Hematopoietic multipotent progenitor cell treated with erythropoietin and hydrocortisone succinate and interleukin-3 and kit ligand, for 17 days (in vitro differentiated cells): ENCODE results near the gene TNIK.

Source experiments
- DNase-seq: peaks from one replicate; pipeline ENCODE4 v3.0.0-alpha.2; 2015; ENCODE audit warnings: low spot score

Gene TNIK

DNA sequence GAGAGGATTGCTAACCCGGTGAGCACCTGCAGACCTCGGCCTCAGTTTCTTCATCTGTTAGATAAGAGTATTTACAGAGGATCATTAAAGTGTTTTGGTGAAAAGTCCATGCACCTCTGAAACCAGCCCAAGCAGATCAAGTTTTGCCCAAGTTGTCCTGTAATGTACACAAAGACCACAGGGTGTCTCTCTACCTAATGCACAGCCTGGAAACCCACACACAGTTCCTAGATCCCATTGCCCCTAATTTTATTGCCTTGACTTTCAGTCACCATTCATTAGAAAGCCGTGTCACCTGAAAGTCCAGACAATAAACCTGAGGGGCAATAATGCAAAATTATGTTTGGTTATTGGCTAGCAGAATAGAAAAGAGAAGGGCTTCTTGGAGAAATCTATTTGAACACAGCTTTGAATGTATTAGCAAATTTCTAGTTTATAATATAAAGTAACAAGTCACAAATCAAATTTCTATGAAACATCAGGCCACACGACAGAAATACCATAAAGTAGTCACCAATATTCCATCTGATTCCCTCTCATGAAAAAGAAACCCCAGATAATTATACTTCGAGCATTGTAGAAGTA is 272.4 kb downstream of the TNIK start:
- DNase-seq, result no peak

- no peak for DNase-seq
These were observed 273.2 kb downstream of the TNIK start for GRCh38 chr3:171186817-171187500.

- DNase-seq, result no peak
These were observed 273.8 kb downstream of the TNIK start for GRCh38 chr3:171186383-171186782.

DNA sequence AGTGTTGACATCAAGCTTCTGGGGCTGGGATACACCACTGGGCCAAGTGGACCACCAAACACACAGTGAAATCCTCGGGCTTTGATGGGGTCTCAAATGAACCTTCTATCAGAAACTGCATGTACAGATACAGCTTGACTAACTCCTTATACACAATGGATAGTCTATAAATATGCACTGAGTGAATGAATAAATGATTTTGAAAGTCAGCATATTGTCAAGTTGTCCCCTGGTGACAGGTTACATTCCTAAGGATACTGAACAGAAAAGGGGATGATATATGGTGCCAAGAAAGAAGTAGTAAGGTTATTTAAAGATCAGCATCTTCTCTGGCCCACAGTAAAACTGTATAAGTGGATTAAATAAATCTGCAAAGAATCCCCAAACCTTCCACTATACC is 274.2 kb downstream of the TNIK start:
- DNase-seq, result no peak

GRCh38 chr3:171184372-171184771 is 275.8 kb downstream of the TNIK start:
- no peak for DNase-seq

- peak; percentile 12 for DNase-seq
These were observed 277.2 kb downstream of the TNIK start for GRCh38 chr3:171183042-171183441.

DNA sequence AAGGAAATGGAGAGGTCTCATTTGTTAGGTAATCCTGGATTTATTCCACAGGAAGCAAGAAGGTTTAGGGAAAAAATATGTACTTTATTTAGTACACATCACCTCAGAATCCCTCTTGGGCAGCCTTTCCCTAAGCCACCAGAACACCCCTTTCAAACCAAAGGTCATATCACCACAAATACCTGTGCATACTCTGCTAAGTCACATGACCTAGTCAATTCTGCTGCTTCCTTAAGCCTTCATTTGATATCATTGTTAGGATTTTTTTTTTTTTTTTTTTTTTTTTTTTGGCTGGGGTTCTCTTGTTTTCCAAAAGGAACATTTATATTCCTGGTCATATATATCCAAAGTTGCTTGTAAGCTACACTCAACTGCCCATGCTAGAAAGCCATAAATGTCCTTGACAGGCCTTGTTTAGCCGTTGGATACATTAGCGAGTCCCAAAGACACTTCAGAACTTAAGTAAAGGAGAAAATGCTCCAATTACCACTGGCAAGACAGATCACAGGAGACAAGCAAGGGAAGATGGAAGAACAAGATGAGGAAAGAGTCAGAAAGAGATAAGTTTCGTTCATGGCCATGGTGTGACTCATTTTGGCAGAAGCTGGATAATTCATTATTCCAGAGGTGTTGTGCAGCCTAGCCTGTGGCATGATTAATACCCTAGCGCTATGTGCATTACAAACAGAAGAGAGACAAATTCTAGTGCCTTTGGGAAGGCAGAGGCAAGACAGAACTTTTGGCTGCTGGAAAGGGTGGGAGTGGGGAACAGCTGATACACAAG is 278.1 kb downstream of the TNIK start:
- no peak for DNase-seq

- DNase-seq, result no peak
These were observed 281.5 kb downstream of the TNIK start for GRCh38 chr3:171178714-171179113.

GRCh38 chr3:171177553-171177952 is 282.7 kb downstream of the TNIK start:
- no peak for DNase-seq

- no peak for DNase-seq
These were observed 283.1 kb downstream of the TNIK start for GRCh38 chr3:171177056-171177455.

DNA sequence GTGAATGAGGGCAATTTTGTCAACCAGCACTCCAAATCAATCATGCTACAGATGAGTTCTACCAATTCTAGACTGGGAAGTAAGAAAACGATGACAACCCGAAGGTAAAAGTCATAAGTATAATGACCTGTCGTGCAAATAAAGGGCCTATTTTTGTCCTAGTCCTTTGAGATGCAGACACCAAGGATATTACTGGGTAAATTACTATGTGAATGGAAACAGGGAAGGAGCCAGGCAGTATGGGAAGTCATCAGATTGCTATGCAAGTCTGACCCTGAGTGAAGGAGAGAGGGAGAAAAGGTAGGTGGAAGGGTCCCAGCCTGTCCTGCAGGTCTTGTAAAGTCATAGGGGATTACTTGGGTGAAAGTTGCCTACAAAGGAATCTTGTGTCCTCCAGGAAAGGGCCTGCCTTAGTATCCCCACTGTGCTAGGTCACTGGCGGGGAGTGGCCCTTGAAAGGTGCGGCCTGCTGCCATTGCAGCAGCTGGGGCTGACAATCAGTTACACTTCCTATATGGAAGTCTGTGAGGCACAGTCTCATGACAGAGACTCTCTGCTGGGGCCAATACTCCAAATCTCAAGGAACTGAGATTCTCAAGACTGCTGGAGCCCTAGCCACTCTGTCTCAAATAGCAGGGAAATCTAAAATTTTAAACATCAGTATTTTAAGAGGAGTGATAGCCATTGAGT is 283.8 kb downstream of the TNIK start:
- DNase-seq, result no peak

- DNase-seq, result no peak
These were observed 284.4 kb downstream of the TNIK start for GRCh38 chr3:171175741-171176234.

- DNase-seq, result no peak
These were observed 286.5 kb downstream of the TNIK start for GRCh38 chr3:171173736-171174135.

DNA sequence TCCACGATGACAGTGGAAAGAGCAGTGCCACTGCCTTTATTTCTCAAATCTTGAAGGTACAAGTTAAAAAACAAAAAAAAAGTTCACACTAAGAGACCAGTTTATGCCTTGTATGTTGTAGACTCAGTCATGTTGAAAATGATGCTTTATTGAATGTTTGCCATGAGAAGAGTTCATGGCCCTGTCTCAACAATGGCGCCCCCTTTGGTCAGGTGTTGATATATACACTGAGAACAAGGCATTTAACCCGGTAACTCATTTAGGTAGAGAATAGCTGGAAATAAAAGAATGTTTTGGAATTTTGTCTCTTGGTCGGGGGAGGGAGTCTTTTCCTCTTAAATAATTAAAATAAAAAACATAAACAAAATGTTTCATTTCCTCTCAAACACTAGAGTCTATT is 288.1 kb downstream of the TNIK start:
- DNase-seq, result no peak

- no peak for DNase-seq
These were observed 290.3 kb downstream of the TNIK start for GRCh38 chr3:171169866-171170265.

- no peak for DNase-seq
These were observed 290.8 kb downstream of the TNIK start for GRCh38 chr3:171169443-171169842.

DNA sequence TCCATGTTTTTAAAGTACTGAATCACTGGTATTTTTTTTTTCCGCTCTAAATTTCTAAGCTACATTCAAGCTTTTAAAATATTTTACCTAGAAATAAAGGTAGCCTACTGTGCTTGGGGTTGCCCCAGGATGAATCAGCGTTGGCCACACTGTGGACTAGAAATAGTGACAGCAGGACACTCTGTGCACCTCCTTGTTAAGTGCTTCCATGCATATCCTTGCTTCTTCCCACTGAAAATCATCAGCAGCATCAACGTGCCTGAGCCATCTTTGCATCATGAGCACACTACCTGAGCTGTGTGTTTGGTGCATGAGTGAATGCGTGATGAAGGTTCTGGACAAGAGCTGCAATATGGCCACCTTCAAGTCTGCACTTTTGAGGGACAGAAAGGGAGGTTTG is 291.7 kb downstream of the TNIK start:
- no peak for DNase-seq

DNA sequence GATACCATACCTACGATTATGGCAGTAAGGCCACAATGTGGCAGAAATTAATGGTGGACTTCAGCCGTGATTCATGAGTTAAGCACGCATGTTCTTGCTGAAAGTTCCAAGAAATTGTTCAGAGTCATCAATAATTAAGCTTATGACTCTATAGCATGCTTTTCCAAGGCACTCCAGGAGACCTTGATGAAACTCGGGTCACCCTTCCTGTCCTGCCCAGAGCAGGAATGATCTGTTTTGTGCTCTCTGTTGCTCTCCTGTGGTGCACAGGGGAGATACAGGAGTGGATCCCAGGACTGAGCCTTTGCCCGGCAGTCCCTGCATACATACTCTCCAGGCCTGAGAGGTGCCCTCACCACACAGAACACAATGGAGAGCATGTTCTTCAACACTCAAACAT is 292.1 kb downstream of the TNIK start:
- DNase-seq, result no peak

GRCh38 chr3:171165983-171166382 is 294.2 kb downstream of the TNIK start:
- no peak for DNase-seq

DNA sequence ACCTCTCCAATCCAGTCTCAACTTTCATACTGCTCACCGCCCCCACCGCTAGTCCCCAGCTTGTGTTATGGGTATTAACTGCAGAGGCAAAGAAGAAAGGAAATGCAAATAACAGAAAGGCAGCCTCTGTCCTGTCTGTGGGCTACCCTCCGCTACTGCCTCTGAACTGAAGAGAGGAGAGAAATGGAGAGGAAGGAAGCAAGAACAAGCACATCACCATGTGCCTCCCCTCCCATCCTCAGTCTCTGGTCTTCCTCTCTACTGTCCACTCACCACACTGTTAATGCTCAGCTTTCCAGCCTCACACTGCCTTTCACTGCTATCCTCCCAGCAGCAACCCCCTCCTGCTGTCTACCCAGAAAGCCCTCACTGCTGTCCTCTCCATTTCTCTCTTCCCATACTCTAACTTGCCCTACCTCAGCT is 294.7 kb downstream of the TNIK start:
- no peak for DNase-seq

DNA sequence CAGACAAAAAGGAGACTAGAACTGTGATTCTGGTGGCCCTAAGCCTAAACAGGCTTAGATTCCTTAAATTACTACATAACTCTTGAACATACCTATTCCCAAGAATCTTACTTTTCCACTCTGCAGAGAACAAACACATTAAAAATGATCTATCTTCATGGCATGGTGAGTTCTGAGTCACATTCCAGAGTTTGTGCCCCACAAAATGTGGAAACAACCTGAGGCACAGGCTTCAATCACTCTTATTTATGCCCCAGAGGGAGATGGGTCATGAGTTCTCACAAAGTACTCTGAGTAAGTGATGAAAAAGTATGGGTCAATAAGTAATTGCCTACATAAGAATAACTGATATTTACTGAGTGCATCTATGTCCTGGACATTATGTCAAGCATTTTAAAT is 296.1 kb downstream of the TNIK start:
- DNase-seq, result no peak
